Neutrophil (primary cell): ENCODE data around the gene FAM222B.

Source experiments
- H3K27ac ChIP-seq: fragments of 200-600 bp; sonication (generic); 2 replicates; pipeline ENCODE4 v1.5.1; 2016; ENCODE audit warnings: mild to moderate bottlenecking, moderate library complexity
- H3K27me3 ChIP-seq: fragments of 200-600 bp; sonication (generic); 2 replicates; pipeline ENCODE4 v1.6.0; 2016; ENCODE audit warnings: mild to moderate bottlenecking
- H3K36me3 ChIP-seq: fragments of 200-600 bp; sonication (generic); 2 replicates; pipeline ENCODE4 v1.5.1; 2017
- H3K4me1 ChIP-seq, 2 experiments: fragments of 200-600 bp in 1 of 2; sonication (generic) in 1 of 2; 1 replicate in 1 of 2; 2 replicates in 1 of 2; pipeline versions ENCODE4 v1.5.1 to v1.6.1; 2013 to 2016; ENCODE audit warnings: low read depth in 1 of 2, low read length in 1 of 2, mild to moderate bottlenecking in 1 of 2, moderate library complexity in 1 of 2; ENCODE audit not compliant: control insufficient read depth in 1 of 2, insufficient read depth in 1 of 2
- H3K4me3 ChIP-seq, 2 experiments: fragments of 200-600 bp in 1 of 2; sonication (generic) in 1 of 2; 1 replicate in 1 of 2; 2 replicates in 1 of 2; pipeline ENCODE4 v1.5.1; 2013 to 2016; ENCODE audit warnings: low read depth in 1 of 2, low read length in 1 of 2, mild to moderate bottlenecking in 1 of 2, moderate library complexity in 1 of 2
- H3K9me3 ChIP-seq: fragments of 200-600 bp; sonication (generic); 2 replicates; pipeline ENCODE4 v1.5.1; 2016
- CTCF ChIP-seq: fragments of 200-600 bp; sonication (generic); IDR thresholded peaks from 2 replicates; pipeline ENCODE4 v1.5.1; 2016; ENCODE audit warnings: antibody characterized with exemption

FAM222B gene

DNA sequence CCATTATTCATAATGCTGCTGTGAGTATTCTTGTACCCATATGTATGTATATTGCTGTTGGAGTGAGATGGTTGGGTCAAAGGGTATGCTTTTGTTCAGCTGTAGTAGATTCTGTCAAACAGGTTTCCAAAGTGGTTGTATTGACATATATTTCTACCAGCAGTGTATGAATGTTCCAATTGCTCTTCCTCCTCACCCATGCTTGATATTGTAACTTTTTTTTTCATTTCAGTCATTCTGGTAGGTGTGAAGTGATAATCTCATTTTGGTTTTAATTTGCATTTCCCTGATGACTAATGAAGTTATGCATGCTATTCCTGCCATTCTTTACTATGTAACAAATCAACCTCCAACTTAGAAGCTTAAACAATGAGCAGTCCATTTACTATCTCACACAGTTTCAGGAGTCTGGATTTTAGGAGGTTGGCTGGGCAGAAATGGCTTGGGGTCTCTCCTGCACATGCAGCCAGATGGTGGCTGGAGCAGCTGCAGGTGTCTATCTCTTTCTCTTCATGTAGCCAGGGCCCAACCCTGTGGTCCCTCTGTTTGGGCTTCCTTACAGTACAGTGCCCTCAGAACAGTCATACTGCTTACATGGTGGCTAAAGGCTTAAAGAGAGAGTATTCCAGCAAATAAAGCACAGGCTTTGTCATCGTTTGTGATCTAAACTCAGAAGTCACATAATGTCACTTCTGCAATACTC is 33.4 kb upstream of the FAM222B start:
- Histone ChIP-seq H3K27me3 (no peaks in the 10 kb centered on the region), H3K36me3 (peaks cover 37% of the 10 kb centered on the region), H3K9me3 (no peaks in the 10 kb centered on the region), H3K4me1 (no peaks in the 10 kb centered on the region), H3K27ac (peak overlapping the region; percentile 40), H3K4me3 (no peak overlapping the region)
- no peak for TF ChIP-seq CTCF

- TF ChIP-seq CTCF = no peak
- no peaks in the 10 kb centered on the region for H3K9me3 ChIP-seq
- no peak overlapping the region for H3K4me3 ChIP-seq
- no peaks in the 10 kb centered on the region for H3K4me1 ChIP-seq
- no peaks in the 10 kb centered on the region for H3K27me3 ChIP-seq
- H3K36me3 ChIP-seq = peaks cover 24% of the 10 kb centered on the region
- no peak overlapping the region for H3K27ac ChIP-seq
These were observed 32.2 kb upstream of the FAM222B start for GRCh38 chr17:28874750-28875149.

- Histone ChIP-seq H3K4me1 (no peaks in the 10 kb centered on the region), H3K27me3 (no peaks in the 10 kb centered on the region), H3K27ac (no peak overlapping the region), H3K36me3 (peaks cover 15% of the 10 kb centered on the region), H3K9me3 (no peaks in the 10 kb centered on the region), H3K4me3 (no peak overlapping the region)
- TF ChIP-seq CTCF = no peak
These were observed 31.2 kb upstream of the FAM222B start for GRCh38 chr17:28873839-28874238.

DNA sequence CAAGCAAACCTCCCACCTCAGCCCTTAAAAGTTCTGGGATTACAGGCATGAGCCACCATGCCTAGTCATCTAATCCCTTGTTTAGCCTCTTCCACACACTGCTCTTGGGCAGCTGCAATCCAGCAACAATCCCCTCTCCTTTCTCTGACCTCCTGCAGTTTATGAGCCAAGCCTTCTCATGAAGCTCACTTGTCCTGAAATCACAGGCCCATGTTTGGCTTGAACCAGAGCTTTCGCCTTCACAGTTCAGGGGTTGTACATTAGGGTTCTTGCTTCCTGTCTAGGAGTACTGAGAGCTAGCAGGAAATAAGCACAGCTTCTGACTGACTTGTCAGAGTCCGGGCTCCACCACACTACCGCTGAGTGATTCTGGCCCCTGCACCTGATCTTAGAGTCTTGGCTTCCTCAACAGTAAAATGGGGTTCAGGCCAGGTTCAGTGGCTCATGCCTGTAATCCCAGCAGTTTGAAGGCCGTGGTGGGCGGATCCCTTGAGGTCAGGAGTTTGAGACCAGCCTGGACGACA is 28.5 kb upstream of the FAM222B start:
- TF ChIP-seq CTCF = no peak
- Histone ChIP-seq H3K9me3 (no peaks in the 10 kb centered on the region), H3K27me3 (no peaks in the 10 kb centered on the region), H3K4me1 (no peaks in the 10 kb centered on the region), H3K36me3 (no peaks in the 10 kb centered on the region), H3K27ac (no peak overlapping the region), H3K4me3 (no peak overlapping the region)

GRCh38 chr17:28867276-28867675 is 24.7 kb upstream of the FAM222B start:
- Histone ChIP-seq H3K27ac (no peak overlapping the region), H3K27me3 (no peaks in the 10 kb centered on the region), H3K4me1 (no peaks in the 10 kb centered on the region), H3K36me3 (no peaks in the 10 kb centered on the region), H3K4me3 (no peak overlapping the region), H3K9me3 (no peaks in the 10 kb centered on the region)
- no peak for TF ChIP-seq CTCF
